Nephron progenitor cell (in vitro differentiated cells): ENCODE results near the gene PNPO.

Experiments
- DNase-seq: peaks from one replicate; pipeline ENCODE4 v3.0.0; 2021
- H3K27ac Mint-ChIP-seq: 2 replicates; pipeline ENCODE4 v1.8.0; 2021; ENCODE audit warnings: mild to moderate bottlenecking, moderate library complexity, mixed read lengths
- H3K27me3 Mint-ChIP-seq: 2 replicates; pipeline ENCODE4 v1.8.0; 2021; ENCODE audit warnings: mild to moderate bottlenecking, low read depth, mixed read lengths; ENCODE audit not compliant: poor library complexity
- H3K36me3 Mint-ChIP-seq: 2 replicates; pipeline ENCODE4 v1.8.0; 2021; ENCODE audit warnings: low read depth, mixed read lengths
- H3K4me1 Mint-ChIP-seq: 2 replicates; pipeline ENCODE4 v1.8.0; 2021; ENCODE audit warnings: mixed read lengths
- H3K4me3 Mint-ChIP-seq: 2 replicates; pipeline ENCODE4 v1.8.0; 2021; ENCODE audit warnings: mild to moderate bottlenecking, moderate library complexity, mixed read lengths
- H3K9me3 Mint-ChIP-seq: 2 replicates; pipeline ENCODE4 v1.8.0; 2021; ENCODE audit warnings: mild to moderate bottlenecking, moderate library complexity, mixed read lengths
- CTCF ChIP-seq: fragments of 200-600 bp; sonication (generic); IDR thresholded peaks from 2 replicates; pipeline ENCODE4 v1.5.0; 2021; ENCODE audit warnings: antibody characterized with exemption

The PNPO gene

GRCh38 chr17:47959825-47960655 lies 18.7 kb downstream of the PNPO start:
- Mint-ChIP-seq H3K4me3 (no peak overlapping the region), H3K27me3 (peaks cover 43% of the 10 kb centered on the region), H3K4me1 (peaks cover 20% of the 10 kb centered on the region), H3K9me3 (no peaks in the 10 kb centered on the region), H3K36me3 (no peaks in the 10 kb centered on the region), H3K27ac (no peak overlapping the region)
- no peak for TF ChIP-seq CTCF
- no peak for DNase-seq

- TF ChIP-seq CTCF, result no peak
- Mint-ChIP-seq H3K4me1 (peaks cover 19% of the 10 kb centered on the region), H3K4me3 (no peak overlapping the region), H3K27me3 (peaks cover 40% of the 10 kb centered on the region), H3K27ac (no peak overlapping the region), H3K36me3 (no peaks in the 10 kb centered on the region), H3K9me3 (no peaks in the 10 kb centered on the region)
- no peak for DNase-seq
Measured at GRCh38 chr17:47961406-47961805, 20.0 kb downstream of the PNPO start.

DNA sequence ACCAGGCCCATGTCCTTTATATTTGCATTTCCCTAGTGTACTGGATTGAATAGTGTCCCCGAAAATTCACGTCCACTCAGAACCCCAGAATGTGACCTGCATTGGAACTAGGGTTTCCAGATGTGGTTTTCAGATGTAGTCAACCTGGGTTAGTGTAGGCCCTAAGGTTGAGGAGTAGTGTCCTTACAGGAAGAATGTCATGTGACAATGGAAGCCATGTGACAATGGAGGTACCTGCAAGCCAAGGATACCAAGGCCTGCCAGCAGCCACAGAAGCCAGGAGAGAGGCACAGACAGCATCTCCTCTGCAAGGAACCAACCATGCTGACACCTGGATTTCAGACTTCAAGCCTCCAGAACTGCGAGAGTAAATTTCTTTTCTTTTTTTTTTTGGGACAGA lies 21.5 kb downstream of the PNPO start:
- no peak for DNase-seq
- H3K27me3 Mint-ChIP-seq, result peaks cover 38% of the 10 kb centered on the region
- H3K4me3 Mint-ChIP-seq, result no peak overlapping the region
- no peaks in the 10 kb centered on the region for H3K9me3 Mint-ChIP-seq
- no peak overlapping the region for H3K27ac Mint-ChIP-seq
- no peaks in the 10 kb centered on the region for H3K36me3 Mint-ChIP-seq
- no peak for TF ChIP-seq CTCF
- peaks cover 5% of the 10 kb centered on the region for H3K4me1 Mint-ChIP-seq

DNA sequence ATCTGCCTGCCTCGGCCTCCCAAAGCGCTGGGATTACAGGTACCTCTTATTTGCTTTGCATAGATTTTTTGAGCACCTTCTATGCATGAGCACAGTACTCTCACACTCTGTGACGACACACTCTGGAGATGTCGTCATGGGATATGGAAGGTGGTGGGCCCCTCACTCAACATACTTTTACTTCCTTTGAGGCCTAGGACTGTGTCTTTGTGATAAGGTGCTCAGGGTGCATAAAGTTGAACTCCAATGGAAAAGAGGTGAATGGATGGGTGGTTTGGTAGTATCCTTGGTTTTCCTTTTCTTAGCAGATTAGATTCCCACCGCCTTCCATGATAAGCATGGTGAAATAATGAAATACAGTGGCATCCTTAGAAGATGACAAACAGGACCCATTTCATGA lies 23.5 kb downstream of the PNPO start:
- Mint-ChIP-seq H3K4me1 (peaks cover 4% of the 10 kb centered on the region), H3K27ac (no peak overlapping the region), H3K36me3 (no peaks in the 10 kb centered on the region), H3K9me3 (peaks cover 3% of the 10 kb centered on the region), H3K27me3 (peaks cover 28% of the 10 kb centered on the region), H3K4me3 (no peak overlapping the region)
- DNase-seq, result no peak
- TF ChIP-seq CTCF, result no peak

GRCh38 chr17:47966079-47966519 lies 24.7 kb downstream of the PNPO start:
- Mint-ChIP-seq H3K27me3 (peaks cover 21% of the 10 kb centered on the region), H3K36me3 (no peaks in the 10 kb centered on the region), H3K4me3 (no peak overlapping the region), H3K4me1 (peaks cover 17% of the 10 kb centered on the region), H3K27ac (no peak overlapping the region), H3K9me3 (peaks cover 3% of the 10 kb centered on the region)
- no peak for TF ChIP-seq CTCF
- no peak for DNase-seq
